OCI-LY1 (cell line): ENCODE results near the gene SEPTIN10.

ENCODE experiments used
- H2AFZ ChIP-seq: fragments of 200-600 bp; sonication (generic), shearing (Covaris generic); 2 replicates; pipeline ENCODE4 v1.6.0; 2014; ENCODE audit warnings: antibody characterized with exemption, mild to moderate bottlenecking, low read length
- H3F3A ChIP-seq: fragments of 200-600 bp; sonication (generic), shearing (Covaris generic); 2 replicates; pipeline ENCODE4 v1.6.0; 2014; ENCODE audit warnings: mild to moderate bottlenecking, antibody characterized with exemption, low read length, moderate library complexity; ENCODE audit not compliant: insufficient read depth
- H3K27ac ChIP-seq: fragments of 200-600 bp; sonication (generic); 2 replicates; pipeline ENCODE4 v1.5.1; 2014; ENCODE audit warnings: low read length, mixed run types, mild to moderate bottlenecking, low read depth; ENCODE audit not compliant: poor library complexity, severe bottlenecking
- H3K27me3 ChIP-seq: fragments of 200-600 bp; sonication (generic); 2 replicates; pipeline ENCODE4 v1.6.0; 2014; ENCODE audit warnings: antibody characterized with exemption, mild to moderate bottlenecking, low read length, moderate library complexity; ENCODE audit not compliant: insufficient read depth
- H3K36me3 ChIP-seq: fragments of 200-600 bp; sonication (generic); 2 replicates; pipeline ENCODE4 v1.6.1; 2014; ENCODE audit warnings: mild to moderate bottlenecking, antibody characterized with exemption, low read length, moderate library complexity, mixed read lengths; ENCODE audit not compliant: insufficient read depth
- H3K4me1 ChIP-seq: fragments of 200-600 bp; sonication (generic); 2 replicates; pipeline ENCODE4 v1.5.1; 2014; ENCODE audit warnings: mild to moderate bottlenecking, low read length, moderate library complexity; ENCODE audit not compliant: insufficient read depth, severe bottlenecking
- H3K4me2 ChIP-seq: fragments of 200-600 bp; sonication (generic), shearing (Covaris generic); 2 replicates; pipeline ENCODE4 v1.6.1; 2014; ENCODE audit warnings: low read length
- H3K4me3 ChIP-seq: fragments of 200-600 bp; sonication (generic); 2 replicates; pipeline ENCODE4 v1.5.1; 2014; ENCODE audit warnings: low read length, low read depth, mild to moderate bottlenecking, mixed read lengths; ENCODE audit not compliant: poor library complexity, severe bottlenecking
- H3K79me2 ChIP-seq: fragments of 200-600 bp; shearing (Covaris generic); 2 replicates; pipeline ENCODE4 v1.6.1; 2016; ENCODE audit warnings: mixed run types, low read length, mixed read lengths; ENCODE audit not compliant: insufficient read depth
- H3K9ac ChIP-seq: fragments of 200-600 bp; sonication (generic), shearing (Covaris generic); 2 replicates; pipeline ENCODE4 v1.6.1; 2014; ENCODE audit warnings: mild to moderate bottlenecking, low read length, mixed read lengths
- H3K9me2 ChIP-seq: fragments of 200-600 bp; sonication (generic), shearing (Covaris generic); 2 replicates; pipeline ENCODE4 v1.6.1; 2014; ENCODE audit warnings: low read depth, mild to moderate bottlenecking, low read length, mixed read lengths
- H3K9me3 ChIP-seq: fragments of 200-600 bp; shearing (Covaris generic); 2 replicates; pipeline ENCODE4 v1.6.1; 2014; ENCODE audit warnings: low read length, mixed read lengths
- H4K20me1 ChIP-seq: fragments of 200-600 bp; sonication (generic), shearing (Covaris generic); 2 replicates; pipeline ENCODE4 v1.6.0; 2016; ENCODE audit warnings: mild to moderate bottlenecking, low read length; ENCODE audit not compliant: insufficient read depth
- EZH2 ChIP-seq: fragments of 200-600 bp; sonication (generic), shearing (Covaris generic); IDR thresholded peaks from 2 replicates; pipeline ENCODE4 v1.8.0; 2017; ENCODE audit warnings: borderline replicate concordance, mixed run types, mild to moderate bottlenecking, antibody characterized with exemption, low read length, moderate library complexity, mixed read lengths
- TF ChIP-seq, protein P1 (sequence below): fragments of 200-600 bp; sonication (generic), shearing (Covaris generic); IDR thresholded peaks from 2 replicates; pipeline ENCODE4 v1.5.1; 2017; ENCODE audit warnings: mild to moderate bottlenecking, antibody characterized with exemption, low read length, moderate library complexity, mixed read lengths

SEPTIN10 gene

DNA sequence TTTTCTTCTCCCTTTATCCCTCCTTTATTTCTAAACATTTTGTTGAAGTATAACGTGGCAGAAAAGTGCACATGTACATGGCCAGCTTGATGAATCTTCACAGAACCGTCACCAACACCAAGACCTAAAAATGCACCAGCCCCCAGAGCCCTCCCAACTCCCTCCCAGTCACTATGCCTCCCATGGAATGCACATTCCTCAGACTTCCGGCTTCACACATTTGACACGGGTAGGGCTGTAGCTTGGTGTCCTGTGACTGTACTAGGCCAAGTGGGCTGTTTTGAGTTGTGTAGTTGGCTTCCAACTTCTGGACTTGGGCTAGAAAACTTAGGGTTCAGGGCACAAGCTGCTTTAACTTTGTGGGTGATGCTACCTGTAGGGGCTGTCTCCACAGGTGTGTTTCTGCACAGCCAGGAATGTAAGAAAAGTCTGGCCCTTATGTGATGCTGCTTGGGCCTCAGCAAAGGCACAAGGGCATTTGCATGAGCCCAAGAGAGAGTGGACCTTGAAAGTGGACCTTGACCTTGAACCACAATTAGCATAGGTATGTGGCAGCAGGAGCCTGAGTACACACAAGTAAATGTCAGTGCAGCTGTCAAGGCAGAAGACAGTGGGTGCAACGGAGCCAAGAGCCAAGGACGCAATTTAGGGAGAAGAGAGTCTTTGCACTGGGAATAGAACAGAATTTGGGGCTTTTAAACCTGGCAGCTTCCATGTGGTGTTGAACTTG lies 78.4 kb downstream of the SEPTIN10 start:
- no peak overlapping the region for H2AFZ ChIP-seq
- no peaks in the 10 kb centered on the region for H3K27me3 ChIP-seq
- H3K79me2 ChIP-seq = no peaks in the 10 kb centered on the region
- no peaks in the 10 kb centered on the region for H3K9me2 ChIP-seq
- no peaks in the 10 kb centered on the region for H4K20me1 ChIP-seq
- no peaks in the 10 kb centered on the region for H3K4me1 ChIP-seq
- no peaks in the 10 kb centered on the region for H3K36me3 ChIP-seq
- no peak overlapping the region for H3K4me2 ChIP-seq
- no peak overlapping the region for H3K27ac ChIP-seq
- H3K9ac ChIP-seq = no peak overlapping the region
- H3K4me3 ChIP-seq = no peak overlapping the region
- no peaks in the 10 kb centered on the region for H3K9me3 ChIP-seq
- no peaks in the 10 kb centered on the region for H3F3A ChIP-seq
- TF ChIP-seq EZH2 = no peak
- TF ChIP-seq, protein P1, sequence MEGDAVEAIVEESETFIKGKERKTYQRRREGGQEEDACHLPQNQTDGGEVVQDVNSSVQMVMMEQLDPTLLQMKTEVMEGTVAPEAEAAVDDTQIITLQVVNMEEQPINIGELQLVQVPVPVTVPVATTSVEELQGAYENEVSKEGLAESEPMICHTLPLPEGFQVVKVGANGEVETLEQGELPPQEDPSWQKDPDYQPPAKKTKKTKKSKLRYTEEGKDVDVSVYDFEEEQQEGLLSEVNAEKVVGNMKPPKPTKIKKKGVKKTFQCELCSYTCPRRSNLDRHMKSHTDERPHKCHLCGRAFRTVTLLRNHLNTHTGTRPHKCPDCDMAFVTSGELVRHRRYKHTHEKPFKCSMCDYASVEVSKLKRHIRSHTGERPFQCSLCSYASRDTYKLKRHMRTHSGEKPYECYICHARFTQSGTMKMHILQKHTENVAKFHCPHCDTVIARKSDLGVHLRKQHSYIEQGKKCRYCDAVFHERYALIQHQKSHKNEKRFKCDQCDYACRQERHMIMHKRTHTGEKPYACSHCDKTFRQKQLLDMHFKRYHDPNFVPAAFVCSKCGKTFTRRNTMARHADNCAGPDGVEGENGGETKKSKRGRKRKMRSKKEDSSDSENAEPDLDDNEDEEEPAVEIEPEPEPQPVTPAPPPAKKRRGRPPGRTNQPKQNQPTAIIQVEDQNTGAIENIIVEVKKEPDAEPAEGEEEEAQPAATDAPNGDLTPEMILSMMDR = no peak

DNA sequence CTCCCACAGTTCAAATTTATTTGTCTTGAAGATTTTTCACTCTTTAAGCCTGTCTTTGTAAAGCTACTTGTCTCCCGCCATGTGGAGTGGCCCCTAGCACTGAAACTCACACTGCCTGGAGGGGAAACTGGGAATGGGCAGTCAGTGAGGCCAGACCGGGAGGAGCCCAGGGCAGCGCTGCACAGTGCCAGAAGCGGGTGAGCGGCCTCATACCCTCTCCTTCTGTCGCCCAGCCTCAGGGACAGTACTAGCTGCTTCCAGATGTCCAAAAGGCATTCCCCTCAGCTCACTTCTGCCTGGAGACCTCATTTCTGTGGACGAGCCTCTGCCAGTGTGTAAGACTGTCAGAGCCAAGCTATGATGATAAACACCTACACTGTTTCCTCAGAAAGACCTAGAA lies 79.9 kb downstream of the SEPTIN10 start:
- no peak for TF ChIP-seq EZH2
- TF ChIP-seq, protein P1 = no peak
- no peaks in the 10 kb centered on the region for H3F3A ChIP-seq
- H3K27me3 ChIP-seq = no peaks in the 10 kb centered on the region
- H3K9me2 ChIP-seq = no peaks in the 10 kb centered on the region
- no peak overlapping the region for H2AFZ ChIP-seq
- H4K20me1 ChIP-seq = no peaks in the 10 kb centered on the region
- H3K36me3 ChIP-seq = no peaks in the 10 kb centered on the region
- no peak overlapping the region for H3K27ac ChIP-seq
- no peak overlapping the region for H3K9ac ChIP-seq
- no peaks in the 10 kb centered on the region for H3K9me3 ChIP-seq
- no peaks in the 10 kb centered on the region for H3K4me1 ChIP-seq
- H3K79me2 ChIP-seq = no peaks in the 10 kb centered on the region
- no peak overlapping the region for H3K4me3 ChIP-seq
- H3K4me2 ChIP-seq = no peak overlapping the region

DNA sequence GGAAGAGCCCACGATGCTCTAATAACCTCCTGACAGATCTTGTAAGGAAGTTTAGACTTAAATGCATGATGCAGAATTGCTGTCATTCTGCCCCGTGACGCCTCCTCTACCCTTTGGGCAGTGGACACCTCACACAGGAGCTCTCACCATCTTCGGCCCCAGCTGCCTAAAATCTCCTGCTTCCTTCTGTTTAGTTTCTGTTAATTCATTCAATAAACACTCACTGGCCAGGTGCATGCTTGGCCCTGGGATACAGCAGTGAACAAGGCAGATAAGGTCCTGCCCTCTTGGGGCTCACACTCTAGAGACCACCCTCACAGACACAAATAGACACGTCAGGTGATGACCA lies 81.1 kb downstream of the SEPTIN10 start:
- H3K4me2 ChIP-seq = no peak overlapping the region
- no peaks in the 10 kb centered on the region; the same call in 1 of the 2 replicates for H3K27me3 ChIP-seq
- H4K20me1 ChIP-seq = no peaks in the 10 kb centered on the region
- no peak overlapping the region for H3K4me3 ChIP-seq
- H3K9ac ChIP-seq = no peak overlapping the region
- H2AFZ ChIP-seq = no peak overlapping the region
- H3K79me2 ChIP-seq = no peaks in the 10 kb centered on the region
- no peaks in the 10 kb centered on the region for H3K4me1 ChIP-seq
- no peaks in the 10 kb centered on the region for H3K36me3 ChIP-seq
- H3K9me3 ChIP-seq = no peaks in the 10 kb centered on the region
- H3K27ac ChIP-seq = no peak overlapping the region
- no peaks in the 10 kb centered on the region for H3K9me2 ChIP-seq
- no peaks in the 10 kb centered on the region for H3F3A ChIP-seq
- no peak for TF ChIP-seq EZH2
- TF ChIP-seq, protein P1 = no peak
